HepG2 (cell line): Measurements from ENCODE around the gene DDAH2. TPM values are rescaled to one million over a fixed set of nuclear protein-coding genes. Genes with fewer than 3 reads are reported as not detected.
A peak's percentile ranks its signal among the peaks of the same experiment; 100 is the strongest.

ENCODE experiments used
- ATAC-seq: fragments of 200-7000 bp; cut with Tn5 transposase; 3 replicates; pipeline ENCODE4 v1.9.1; 2020; ENCODE audit warnings: mild to moderate bottlenecking, moderate library complexity
- BruUV-seq: library from RNA; stranded (reverse); fragments of 400-500 nt; replicated peaks from 2 replicates; lab custom pipeline; 2021; lab: Mats Ljungman, UMichigan
- CTCF ChIA-PET: fragments of 300-600 bp; formaldehyde crosslinking; extraction: SDS; loops from one replicate; lab custom pipeline; 2021; ENCODE audit warnings: low total read pairs, inconsistent platforms, low intra/inter-chr PET ratio; lab: Yijun Ruan, JAX
- POLR2A ChIA-PET: fragments of 350-600 bp; sonication (Branson Sonifier 250); formaldehyde crosslinking; loops from one replicate; lab custom pipeline; 2020; ENCODE audit warnings: antibody characterized with exemption, inconsistent platforms; lab: Yijun Ruan, JAX
- DNase-seq: peaks from one replicate; pipeline ENCODE4 v3.0.0-alpha.2; 2015; ENCODE audit warnings: low spot score
- FAIRE-seq: peaks from 3 replicates; lab custom pipeline; 2011; peaks lifted over from hg19 to GRCh38; lab: Jason Lieb, UNC
- H2AFZ ChIP-seq: one replicate; pipeline ENCODE4 v1.6.1; 2011; ENCODE audit warnings: low read length, inconsistent platforms
- H3K27ac ChIP-seq: fragments of 300-600 bp; 3 replicates; pipeline ENCODE4 v1.8.0; 2011; ENCODE audit warnings: mixed run types, mild to moderate bottlenecking, mixed read lengths, low read length, inconsistent platforms; ENCODE audit not compliant: insufficient read depth; ENCODE audit errors: extremely low read length
- H3K27me3 ChIP-seq, 2 experiments: fragments of 200-600 bp in 1 of 2; 2 replicates in 1 of 2; 3 replicates in 1 of 2; pipeline versions ENCODE4 v1.6.0 to v1.8.0; 2011; ENCODE audit warnings: low read length in 2 of 2, mild to moderate bottlenecking in 2 of 2, moderate library complexity in 2 of 2, inconsistent platforms in 1 of 2; ENCODE audit not compliant: insufficient read depth in 2 of 2, control insufficient read depth in 1 of 2
- H3K36me3 ChIP-seq, 2 experiments: fragments of 200-600 bp in 1 of 2; replicated peaks in 1 of 2; 2 replicates in 1 of 2; 3 replicates in 1 of 2; pipeline versions ENCODE4 v1.5.1 to v1.8.0; 2011; ENCODE audit warnings: low read length in 2 of 2, inconsistent platforms in 1 of 2; ENCODE audit not compliant: insufficient read depth in 2 of 2, control insufficient read depth in 1 of 2
- H3K4me1 ChIP-seq: 2 replicates; pipeline ENCODE4 v1.5.1; 2012; ENCODE audit warnings: low read length, inconsistent platforms; ENCODE audit not compliant: insufficient read depth
- H3K4me2 ChIP-seq: 2 replicates; pipeline ENCODE4 v1.6.0; 2011; ENCODE audit warnings: low read depth, low read length, inconsistent platforms
- H3K4me3 ChIP-seq, 3 experiments: fragments of 200-600 bp in 1 of 3; sonication (generic), shearing (Covaris generic) in 1 of 3; replicated peaks in 1 of 3; 2 replicates each; pipeline ENCODE4 v1.5.1; 2011 to 2016; ENCODE audit warnings: low read length in 3 of 3, inconsistent platforms in 2 of 3, low read depth in 2 of 3, mild to moderate bottlenecking in 2 of 3, control low read depth in 1 of 3, mixed read lengths in 1 of 3; ENCODE audit not compliant: insufficient read depth in 1 of 3
- H3K79me2 ChIP-seq: one replicate; pipeline ENCODE4 v1.6.1; 2011; ENCODE audit warnings: low read length, inconsistent platforms; ENCODE audit not compliant: insufficient read depth
- H3K9ac ChIP-seq: 2 replicates; pipeline ENCODE4 v1.6.0; 2011; ENCODE audit warnings: mild to moderate bottlenecking, low read depth, low read length, inconsistent platforms; ENCODE audit not compliant: insufficient read depth
- H3K9me3 ChIP-seq: 2 replicates; pipeline ENCODE4 v1.5.1; 2012; ENCODE audit warnings: mild to moderate bottlenecking, low read length
- H4K20me1 ChIP-seq: 2 replicates; pipeline ENCODE4 v1.6.0; 2011; ENCODE audit warnings: inconsistent platforms, mild to moderate bottlenecking, low read length, moderate library complexity; ENCODE audit not compliant: insufficient read depth
- ATF7 ChIP-seq, 2 experiments: fragments of 450-650 bp in 1 of 2; sonication (generic) in 1 of 2; formaldehyde crosslinking in 1 of 2; IDR thresholded peaks; 2 replicates each; pipeline versions ENCODE4 v1.4.0 to v1.6.1; 2016 to 2020; ENCODE audit warnings: antibody characterized with exemption in 1 of 2, mild to moderate bottlenecking in 1 of 2, missing genetic modification reagents in 1 of 2
- ELF3 ChIP-seq: IDR thresholded peaks from 2 replicates; pipeline ENCODE4 v1.6.1; 2016; ENCODE audit warnings: missing genetic modification reagents, missing compliant biosample characterization
- FOXA3 ChIP-seq: IDR thresholded peaks from 2 replicates; pipeline ENCODE4 v1.6.1; 2016; ENCODE audit warnings: missing genetic modification reagents, missing compliant biosample characterization
- FOXO1 ChIP-seq: sonication (generic); formaldehyde crosslinking; IDR thresholded peaks from 2 replicates; pipeline ENCODE4 v1.4.0; 2020; ENCODE audit warnings: missing genetic modification reagents
- FOXP1 ChIP-seq, 2 experiments: fragments of 450-650 bp in 1 of 2; IDR thresholded peaks; 2 replicates each; pipeline ENCODE4 v1.6.1; 2017 to 2018; ENCODE audit warnings: antibody characterized with exemption in 1 of 2
- JUN ChIP-seq: sonication (generic); formaldehyde crosslinking; IDR thresholded peaks from 2 replicates; pipeline ENCODE4 v1.4.0; 2020; ENCODE audit warnings: mild to moderate bottlenecking, missing genetic modification reagents
- JUNB ChIP-seq: sonication (generic); formaldehyde crosslinking; IDR thresholded peaks from 2 replicates; pipeline ENCODE4 v1.8.0; 2022; ENCODE audit warnings: missing genetic modification reagents, mild to moderate bottlenecking, borderline replicate concordance
- MATR3 ChIP-seq: sonication (generic); formaldehyde crosslinking; IDR thresholded peaks from 2 replicates; pipeline ENCODE4 v1.4.0; 2020; ENCODE audit warnings: missing genetic modification reagents
- RXRB ChIP-seq: IDR thresholded peaks from 2 replicates; pipeline ENCODE4 v1.6.1; 2016; ENCODE audit warnings: borderline replicate concordance, missing genetic modification reagents, missing compliant biosample characterization
- TBX2 ChIP-seq: sonication (generic); formaldehyde crosslinking; IDR thresholded peaks from 2 replicates; pipeline ENCODE4 v1.5.0; 2020; ENCODE audit warnings: missing genetic modification reagents, mild to moderate bottlenecking, borderline replicate concordance
- TFE3 ChIP-seq: IDR thresholded peaks from 2 replicates; pipeline ENCODE4 v1.6.1; 2016
- TGIF2 ChIP-seq: IDR thresholded peaks from 2 replicates; pipeline ENCODE4 v1.6.1; 2016; ENCODE audit warnings: control low read depth, missing compliant biosample characterization
- ZBTB21 ChIP-seq: sonication (generic); formaldehyde crosslinking; IDR thresholded peaks from 2 replicates; pipeline ENCODE4 v1.4.0; 2020; ENCODE audit warnings: missing genetic modification reagents
- ZNF431 ChIP-seq: sonication (generic); formaldehyde crosslinking; IDR thresholded peaks from 2 replicates; pipeline ENCODE4 v1.9.0; 2022; ENCODE audit warnings: missing genetic modification reagents, low read depth, mild to moderate bottlenecking, borderline replicate concordance
- ZZZ3 ChIP-seq: sonication (generic); formaldehyde crosslinking; IDR thresholded peaks from 2 replicates; pipeline ENCODE4 v1.4.0; 2020; ENCODE audit warnings: missing genetic modification reagents, mild to moderate bottlenecking, borderline replicate concordance
- WGBS: methylation state at CpG from one replicate; pipeline ENCODE4 v1.1.6; 2017; ENCODE audit warnings: low lambda C conversion rate; 5-methylcytosine and 5-hydroxymethylcytosine counted together
- in situ Hi-C: cut with HindIII; loops from 2 replicates; pipeline ENCODE4 v1.10.0; 2017; ENCODE audit warnings: low pct_unique_long_range_greater_than_20kb; ENCODE audit not compliant: extremely low pct_ligation_motif_present
- intact Hi-C: fragments of 100-400 bp; cut with micrococcal nuclease; formaldehyde crosslinking; loops from one replicate; pipeline ENCODE4 v1.10.0; 2022; ENCODE audit not compliant: unreplicated experiment
- polyA plus RNA-seq, 8 experiments: library from polyadenylated mRNA; depleted of rRNA in 3 of 8; stranded (reverse) in 7 of 8; unstranded in 1 of 8; fragments of >200 nt; fragmentation: Illumina TruSeq in 4 of 8; extraction: Trizol in 4 of 8; gene quantifications; 2 replicates each; pipeline versions ENCODE4 v1.2.1 to v1.2.3, GENCODE V29; 2011 to 2016; ENCODE audit warnings: low read depth in 4 of 8, missing spikeins in 1 of 8, mixed read lengths in 1 of 8; ENCODE audit not compliant: insufficient read depth in 1 of 8
- total RNA-seq, 5 experiments: library from RNA; depleted of rRNA; stranded (reverse); fragments of >200 nt; fragmentation: Illumina TruSeq; extraction: Trizol; gene quantifications; 2 replicates each; pipeline ENCODE4 v1.2.3, GENCODE V29; 2016; ENCODE audit warnings: low read depth in 1 of 5
- TF ChIP-seq, protein P1 (sequence below): sonication (generic); formaldehyde crosslinking; IDR thresholded peaks from 2 replicates; pipeline ENCODE4 v1.4.0; 2020; ENCODE audit warnings: missing genetic modification reagents
- TF ChIP-seq, protein P2 (sequence below): sonication (generic); formaldehyde crosslinking; IDR thresholded peaks from 2 replicates; pipeline ENCODE4 v1.4.0; 2020; ENCODE audit warnings: missing genetic modification reagents

Gene DDAH2
- total and polyA plus RNA-seq, 2 of the 13 experiments (the other 11 are each of a cell fraction or from before 2014, with no cell fraction given), result 16.4 to 21.1 TPM

DNA sequence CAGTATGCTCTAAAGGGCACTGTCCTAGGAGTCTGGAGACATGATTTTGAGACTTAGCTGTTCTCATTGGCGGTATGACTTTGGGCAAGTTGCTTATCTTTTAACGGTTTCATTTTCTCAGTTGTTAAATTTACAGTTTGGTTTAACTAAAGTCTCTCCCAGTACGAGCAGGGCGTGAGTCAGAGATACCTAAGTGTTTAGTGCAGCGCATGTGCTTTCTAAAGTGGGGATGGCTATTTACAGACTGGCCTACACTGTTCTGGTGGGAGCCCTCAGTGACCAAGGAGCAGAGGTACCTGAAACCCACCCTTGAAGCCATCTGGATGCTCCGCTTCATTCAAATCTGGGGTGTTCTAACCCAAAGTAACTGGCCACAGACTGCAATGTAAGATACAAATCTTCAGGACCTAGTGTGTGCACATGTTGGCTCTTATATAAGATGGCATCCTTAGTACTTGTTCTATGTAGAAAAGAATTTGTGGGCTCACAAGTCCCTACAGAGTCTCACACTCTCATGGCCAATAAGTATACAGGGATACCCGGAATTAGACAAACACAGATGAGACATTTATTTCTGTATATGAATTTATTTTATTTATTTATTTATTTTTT, 21.4 kb upstream of the DDAH2 start (continued):
- TF ChIP-seq TFE3 (no peak), TGIF2 (CRISPR knock-in tag) (no peak), FOXO1 (CRISPR knock-in tag) (no peak), RXRB (no peak)

DNA sequence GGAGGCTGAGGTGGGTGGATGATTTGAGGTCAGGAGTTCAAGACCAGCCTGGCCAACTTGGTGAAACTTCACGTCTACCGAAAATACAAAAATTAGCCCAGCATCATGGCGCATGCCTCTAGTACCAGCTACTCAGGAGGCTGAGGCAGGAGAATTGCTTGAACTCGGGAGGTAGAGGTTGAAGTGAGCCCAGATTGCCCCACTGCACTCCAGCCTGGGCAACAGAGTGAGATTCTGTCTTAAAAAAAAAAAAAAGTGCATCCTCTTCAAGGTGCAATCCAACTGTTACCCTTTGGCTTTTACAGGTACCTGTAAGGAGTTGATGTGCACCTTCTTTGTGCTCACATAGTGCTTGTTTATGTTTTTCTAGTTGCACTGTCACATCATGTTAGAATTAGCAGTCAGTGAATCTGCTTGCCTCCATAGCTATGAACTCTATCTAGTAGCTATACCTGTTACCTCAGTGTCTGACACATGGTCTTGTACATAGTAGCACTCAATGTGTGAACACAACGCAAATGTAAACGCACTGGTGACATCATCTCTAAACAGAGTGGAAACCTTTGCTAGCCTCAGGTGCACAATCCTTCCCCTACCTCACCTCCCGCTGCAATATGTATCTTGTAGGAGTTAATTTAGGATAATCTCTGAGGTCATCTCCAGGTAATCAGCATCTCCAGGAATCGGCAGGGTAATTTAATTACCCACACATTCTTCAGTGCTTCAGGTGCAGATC, 20.4 kb upstream of the DDAH2 start:
- Histone ChIP-seq H3K9ac (no peak overlapping the region), H4K20me1 (no peaks in the 10 kb centered on the region), H3K9me3 (no peaks in the 10 kb centered on the region), H2AFZ (no peak overlapping the region), H3K4me1 (peaks cover 38% of the 10 kb centered on the region), H3K4me3 (no peak overlapping the region), H3K27ac (no peak overlapping the region), H3K79me2 (no peaks in the 10 kb centered on the region), H3K4me2 (no peak overlapping the region), H3K36me3 (no peaks in the 10 kb centered on the region), H3K27me3 (no peaks in the 10 kb centered on the region)
- no peak for DNase-seq
- no TSS peak for BruUV-seq
- ATAC-seq, result no peak
- no peak for FAIRE-seq
- ChIA-PET POLR2A (interaction anchor here (0.7 to 4.7 kb wide), 4 partner anchors 12 to 94 kb away, joined by 3 to 106 read pairs (median 4); partner anchors contain the start of genes APOM, CLIC1, LSM2 and MSH5), CTCF (no interaction called here)
- in situ Hi-C loops (no loop called here), intact Hi-C loops (no loop called here)
- peak; percentile 76; the same call in 1 of the 2 replicates for TF ChIP-seq ZBTB21 (CRISPR knock-in tag)
- no peak for TF ChIP-seq FOXP1 (IDR thresholded peaks at IDR 0.05)
- TF ChIP-seq FOXP1 (CRISPR knock-in tag; IDR thresholded peaks at IDR 0.05), result 0 out of 2 replicates have a peak, but pooled peaks have one; percentile 22
- TF ChIP-seq, protein P1, sequence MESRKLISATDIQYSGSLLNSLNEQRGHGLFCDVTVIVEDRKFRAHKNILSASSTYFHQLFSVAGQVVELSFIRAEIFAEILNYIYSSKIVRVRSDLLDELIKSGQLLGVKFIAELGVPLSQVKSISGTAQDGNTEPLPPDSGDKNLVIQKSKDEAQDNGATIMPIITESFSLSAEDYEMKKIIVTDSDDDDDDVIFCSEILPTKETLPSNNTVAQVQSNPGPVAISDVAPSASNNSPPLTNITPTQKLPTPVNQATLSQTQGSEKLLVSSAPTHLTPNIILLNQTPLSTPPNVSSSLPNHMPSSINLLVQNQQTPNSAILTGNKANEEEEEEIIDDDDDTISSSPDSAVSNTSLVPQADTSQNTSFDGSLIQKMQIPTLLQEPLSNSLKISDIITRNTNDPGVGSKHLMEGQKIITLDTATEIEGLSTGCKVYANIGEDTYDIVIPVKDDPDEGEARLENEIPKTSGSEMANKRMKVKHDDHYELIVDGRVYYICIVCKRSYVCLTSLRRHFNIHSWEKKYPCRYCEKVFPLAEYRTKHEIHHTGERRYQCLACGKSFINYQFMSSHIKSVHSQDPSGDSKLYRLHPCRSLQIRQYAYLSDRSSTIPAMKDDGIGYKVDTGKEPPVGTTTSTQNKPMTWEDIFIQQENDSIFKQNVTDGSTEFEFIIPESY (CRISPR knock-in tag), result peak; percentile 82
- TF ChIP-seq ZNF431 (CRISPR knock-in tag), result no peak
- 0 out of 2 replicates have a peak, but pooled peaks have one; percentile 50 for TF ChIP-seq JUN (CRISPR knock-in tag)
- 0 out of 2 replicates have a peak, but pooled peaks have one; percentile 14 for TF ChIP-seq FOXA3 (CRISPR knock-in tag)
- peak; percentile 27; the same call in 1 of the 2 replicates for TF ChIP-seq TBX2 (CRISPR knock-in tag)
- 0 out of 2 replicates have a peak, but pooled peaks have one; percentile 40 for TF ChIP-seq ZZZ3 (CRISPR knock-in tag)
- 0 out of 2 replicates have a peak, but pooled peaks have one; percentile 32 for TF ChIP-seq JUNB (CRISPR knock-in tag)
- TF ChIP-seq, protein P2, sequence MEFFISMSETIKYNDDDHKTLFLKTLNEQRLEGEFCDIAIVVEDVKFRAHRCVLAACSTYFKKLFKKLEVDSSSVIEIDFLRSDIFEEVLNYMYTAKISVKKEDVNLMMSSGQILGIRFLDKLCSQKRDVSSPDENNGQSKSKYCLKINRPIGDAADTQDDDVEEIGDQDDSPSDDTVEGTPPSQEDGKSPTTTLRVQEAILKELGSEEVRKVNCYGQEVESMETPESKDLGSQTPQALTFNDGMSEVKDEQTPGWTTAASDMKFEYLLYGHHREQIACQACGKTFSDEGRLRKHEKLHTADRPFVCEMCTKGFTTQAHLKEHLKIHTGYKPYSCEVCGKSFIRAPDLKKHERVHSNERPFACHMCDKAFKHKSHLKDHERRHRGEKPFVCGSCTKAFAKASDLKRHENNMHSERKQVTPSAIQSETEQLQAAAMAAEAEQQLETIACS (CRISPR knock-in tag), result 0 out of 2 replicates have a peak, but pooled peaks have one; percentile 20
- TF ChIP-seq ATF7 (IDR thresholded peaks at IDR 0.05), result peak; percentile 75
- no peak for TF ChIP-seq ATF7 (CRISPR knock-in tag; IDR thresholded peaks at IDR 0.05)
- TF ChIP-seq ELF3, result no peak
- TF ChIP-seq MATR3, result no peak
- 94% methylated on average over 8 of the region's 8 CpGs for WGBS
